ENCODE measurements around the gene CTAG2. TPM values are rescaled to one million over a fixed set of nuclear protein-coding genes. Genes with fewer than 3 reads are reported as not detected.
"Not testable (repeated sequence)": the region's sequence is repeated elsewhere in the genome, so short reads cannot be mapped to it uniquely, and the experiment has no call there.

The CTAG2 gene
- not detected in 3 replicates for total RNA-seq

DNA sequence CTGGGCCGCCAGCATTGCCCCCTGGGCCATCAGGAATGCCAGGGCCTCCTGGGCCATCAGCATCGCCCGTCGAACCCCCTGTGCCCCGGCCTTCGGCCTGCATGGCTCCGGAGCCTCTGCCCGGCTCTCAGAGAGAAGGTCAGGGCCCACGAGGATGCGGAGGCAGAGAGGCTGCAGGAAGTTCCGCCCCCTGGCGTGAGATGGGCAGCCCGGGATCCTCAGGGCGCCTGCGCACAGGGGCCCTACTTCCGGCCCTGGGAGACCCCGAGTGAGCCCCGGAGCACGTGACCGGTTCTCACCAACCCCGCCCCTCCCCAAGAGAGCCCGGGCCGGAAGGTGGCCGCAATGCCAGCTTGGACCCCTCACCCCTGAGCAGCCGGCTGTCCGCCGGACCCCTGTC lies at the start of gene CTAG2:
Gene CTAG2, minus strand, starts transcription at position 167 of the 400 bp plus-strand sequence. Its CDS starts 64 bp downstream, at position 103.
- not testable (repeated sequence) for H3K9me3 Mint-ChIP-seq; H3K4me1 Mint-ChIP-seq; H3K4me3 Mint-ChIP-seq; H3K36me3 Mint-ChIP-seq; H3K27ac Mint-ChIP-seq; H3K27me3 Mint-ChIP-seq (ENCODE audit: low read depth); DNase-seq (ENCODE audit: low spot score in 2 of 2, unreplicated experiment in 2 of 2)

DNA sequence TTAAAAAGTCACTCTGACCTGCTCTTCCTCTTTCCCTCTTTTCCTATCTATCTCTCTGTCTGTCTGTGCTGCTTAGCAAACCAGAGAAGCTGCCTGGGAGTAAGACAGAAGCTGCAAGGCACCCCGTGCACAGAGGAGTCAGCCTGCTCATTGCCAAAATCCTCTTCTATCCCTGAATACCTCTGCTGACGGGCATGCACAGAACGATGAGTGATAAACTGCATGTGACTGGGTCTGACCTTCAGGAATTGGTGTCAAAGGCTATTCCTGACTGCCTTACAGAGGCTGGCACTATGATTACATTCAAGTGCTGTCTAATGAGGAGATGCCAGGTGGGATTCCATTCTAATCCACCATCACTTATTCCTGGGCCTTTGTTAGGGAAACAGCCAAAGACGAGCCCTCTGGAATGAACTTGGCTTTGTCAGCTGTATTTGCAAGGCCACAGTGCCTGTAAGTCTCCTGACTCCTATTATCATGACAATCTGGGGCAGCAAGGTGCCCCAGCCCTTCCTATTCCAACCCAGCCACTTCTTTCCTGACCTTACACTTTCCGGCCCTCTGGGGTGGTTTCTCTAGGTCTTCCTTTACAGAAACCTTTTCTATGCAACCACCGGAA lies 45.4 kb upstream of the CTAG2 start:
- Mint-ChIP-seq H3K9me3 (peaks cover 31% of the 10 kb centered on the region), H3K4me3 (no peak overlapping the region), H3K36me3 (no peaks in the 10 kb centered on the region), H3K4me1 (no peaks in the 10 kb centered on the region), H3K27ac (no peak overlapping the region), H3K27me3 (ENCODE audit: low read depth) (peaks cover 12% of the 10 kb centered on the region)
- no peak for TF ChIP-seq CTCF (IDR thresholded peaks at IDR 0.05; ENCODE audit: unreplicated experiment)
- no peak for DNase-seq (ENCODE audit: low spot score in 2 of 2, unreplicated experiment in 2 of 2)

DNA sequence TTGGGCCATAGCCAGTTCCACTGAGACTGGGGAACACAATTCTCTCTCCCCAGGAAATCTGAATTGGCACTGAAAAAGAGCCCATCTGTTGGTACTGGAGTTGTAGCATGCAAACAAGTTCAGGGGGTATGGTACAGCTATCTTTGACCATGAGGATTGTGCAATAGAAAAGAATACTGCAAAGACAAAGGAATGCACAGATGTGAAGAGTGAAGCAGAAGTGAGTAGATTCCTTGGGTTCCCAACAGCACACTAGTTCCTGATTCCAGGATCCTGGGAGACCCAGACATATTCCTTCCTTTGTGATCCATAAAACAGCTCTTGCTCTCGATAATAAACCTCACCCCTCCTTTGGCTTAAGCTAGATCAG lies 43.3 kb upstream of the CTAG2 start:
- Mint-ChIP-seq H3K27me3 (ENCODE audit: low read depth) (peaks cover 3% of the 10 kb centered on the region), H3K9me3 (peaks cover 20% of the 10 kb centered on the region), H3K4me3 (no peak overlapping the region), H3K27ac (no peak overlapping the region), H3K4me1 (no peaks in the 10 kb centered on the region), H3K36me3 (no peaks in the 10 kb centered on the region)
- DNase-seq (ENCODE audit: low spot score in 2 of 2, unreplicated experiment in 2 of 2): no peak
- TF ChIP-seq CTCF (IDR thresholded peaks at IDR 0.05; ENCODE audit: unreplicated experiment): no peak

GRCh38 chrX:154695911-154696675 lies 42.7 kb upstream of the CTAG2 start:
- peaks cover 3% of the 10 kb centered on the region for H3K27me3 Mint-ChIP-seq (ENCODE audit: low read depth)
- no peak overlapping the region for H3K27ac Mint-ChIP-seq
- H3K4me1 Mint-ChIP-seq: no peaks in the 10 kb centered on the region
- DNase-seq (ENCODE audit: low spot score in 2 of 2, unreplicated experiment in 2 of 2): no peak
- peaks cover 23% of the 10 kb centered on the region for H3K9me3 Mint-ChIP-seq
- H3K36me3 Mint-ChIP-seq: no peaks in the 10 kb centered on the region
- TF ChIP-seq CTCF (IDR thresholded peaks at IDR 0.05; ENCODE audit: unreplicated experiment): no peak
- no peak overlapping the region for H3K4me3 Mint-ChIP-seq

GRCh38 chrX:154693394-154693793 lies 40.0 kb upstream of the CTAG2 start:
- no peaks in the 10 kb centered on the region for H3K36me3 Mint-ChIP-seq
- no peaks in the 10 kb centered on the region for H3K4me1 Mint-ChIP-seq
- no peak for TF ChIP-seq CTCF (IDR thresholded peaks at IDR 0.05; ENCODE audit: unreplicated experiment)
- H3K27ac Mint-ChIP-seq: no peak overlapping the region
- no peak overlapping the region for H3K4me3 Mint-ChIP-seq
- DNase-seq (ENCODE audit: low spot score in 2 of 2, unreplicated experiment in 2 of 2): no peak
- H3K27me3 Mint-ChIP-seq (ENCODE audit: low read depth): no peaks in the 10 kb centered on the region
- peaks cover 16% of the 10 kb centered on the region for H3K9me3 Mint-ChIP-seq

DNA sequence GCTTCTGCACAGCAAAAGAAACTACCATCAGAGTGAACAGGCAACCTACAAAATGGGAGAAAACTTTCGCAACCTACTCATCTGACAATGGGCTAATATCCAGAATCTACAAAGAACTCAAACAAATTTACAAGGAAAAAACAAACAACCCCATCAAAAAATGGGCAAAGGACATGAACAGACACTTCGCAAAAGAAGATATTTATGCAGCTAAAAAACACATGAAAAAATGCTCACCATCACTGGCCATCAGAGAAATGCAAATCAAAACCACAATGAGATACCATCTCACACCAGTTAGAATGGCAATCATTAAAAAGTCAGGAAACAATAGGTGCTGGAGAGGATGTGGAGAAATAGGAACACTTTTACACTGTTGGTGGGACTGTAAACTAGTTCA lies 37.1 kb upstream of the CTAG2 start:
- not testable (repeated sequence) for H3K27ac Mint-ChIP-seq; DNase-seq (ENCODE audit: low spot score in 2 of 2, unreplicated experiment in 2 of 2); H3K36me3 Mint-ChIP-seq; H3K4me1 Mint-ChIP-seq; H3K4me3 Mint-ChIP-seq; H3K27me3 Mint-ChIP-seq (ENCODE audit: low read depth)
- peaks cover 24% of the 10 kb centered on the region for H3K9me3 Mint-ChIP-seq

DNA sequence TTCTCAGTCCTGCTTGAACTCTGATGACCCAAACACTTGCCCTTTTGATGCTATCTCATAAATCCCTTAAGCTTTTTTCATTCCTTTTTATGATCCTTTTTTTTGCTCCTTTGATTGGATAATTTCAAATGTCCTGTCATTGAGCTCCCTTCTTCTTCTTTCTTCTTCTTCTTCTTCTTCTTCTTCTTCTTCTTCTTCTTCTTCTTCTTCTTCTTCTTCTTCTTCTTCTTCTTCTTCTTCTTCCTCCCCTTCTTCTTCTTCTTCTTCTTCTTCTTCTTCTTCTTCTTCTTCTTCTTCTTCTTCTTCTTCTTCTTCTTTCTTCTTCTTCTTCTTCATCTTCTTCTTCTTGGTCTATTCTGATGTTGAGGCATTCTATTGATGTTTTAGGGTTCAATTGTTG lies 18.7 kb upstream of the CTAG2 start:
- H3K27ac Mint-ChIP-seq; H3K36me3 Mint-ChIP-seq; H3K27me3 Mint-ChIP-seq (ENCODE audit: low read depth); H3K4me1 Mint-ChIP-seq; H3K4me3 Mint-ChIP-seq; DNase-seq (ENCODE audit: low spot score in 2 of 2, unreplicated experiment in 2 of 2): not testable (repeated sequence)
- peaks cover 42% of the 10 kb centered on the region for H3K9me3 Mint-ChIP-seq

- not testable (repeated sequence) for H3K4me1 Mint-ChIP-seq; H3K4me3 Mint-ChIP-seq; DNase-seq (ENCODE audit: low spot score in 2 of 2, unreplicated experiment in 2 of 2); H3K36me3 Mint-ChIP-seq; H3K27me3 Mint-ChIP-seq (ENCODE audit: low read depth); H3K27ac Mint-ChIP-seq
- peaks cover 46% of the 10 kb centered on the region for H3K9me3 Mint-ChIP-seq
Observed at GRCh38 chrX:154670848-154671247, 17.5 kb upstream of the CTAG2 start.

Measured in mesothelial cell of epicardium (in vitro differentiated cells).